PFSK-1 (cell line): ENCODE results near the gene PICALM.

Source experiments
- FOXP2 ChIP-seq: optimal IDR thresholded peaks from 2 replicates; pipeline ENCODE3; 2011; ENCODE audit warnings: borderline replicate concordance, control low read depth, inconsistent platforms; ENCODE audit not compliant: insufficient read depth; ENCODE audit errors: extremely low read length, extremely low read depth
- POLR2AphosphoS5 ChIP-seq: IDR thresholded peaks from 2 replicates; pipeline ENCODE4 v1.6.1; 2012; ENCODE audit warnings: low read depth, mild to moderate bottlenecking, control low read depth, low read length, moderate library complexity
- REST ChIP-seq, 2 experiments: IDR thresholded peaks; 2 replicates each; pipeline versions ENCODE4 v1.6.1 to v1.8.0; 2011 to 2012; ENCODE audit warnings: low read depth in 2 of 2, low read length in 2 of 2, control low read depth in 1 of 2, inconsistent platforms in 1 of 2, mild to moderate bottlenecking in 1 of 2, moderate library complexity in 1 of 2; ENCODE audit not compliant: insufficient read depth in 1 of 2
- SIN3A ChIP-seq: IDR thresholded peaks from 2 replicates; pipeline ENCODE4 v1.6.1; 2012; ENCODE audit warnings: mild to moderate bottlenecking, low read length, moderate library complexity, borderline replicate concordance; ENCODE audit not compliant: insufficient read depth

GRCh38 chr11:85974122-85974521, 94.8 kb downstream of the PICALM start:
- TF ChIP-seq REST (IDR thresholded peaks at IDR 0.05; ENCODE audit: insufficient read depth in 1 of 2, low read depth in 2 of 2, low read length in 2 of 2) (no peak), POLR2AphosphoS5 (no peak), SIN3A (no peak), FOXP2 (no peak)
